Fibroblast of lung (primary cell): ENCODE data around the gene CTSC.

ENCODE experiments used
- EZH2 ChIP-seq: IDR thresholded peaks from 2 replicates; pipeline ENCODE4 v1.5.1; 2012; ENCODE audit warnings: low read length, control low read depth, mild to moderate bottlenecking; ENCODE audit errors: missing control alignments
- TF ChIP-seq, protein P1 (sequence below), 2 donors: IDR thresholded peaks in 1 of 2; conservative IDR thresholded peaks in 1 of 2; 1 replicate in 1 of 2; 2 replicates in 1 of 2; pipeline ENCODE4 v1.5.1; 2011 to 2012; ENCODE audit warnings: low read length in 2 of 2, control low read depth in 1 of 2, inconsistent platforms in 1 of 2, low read depth in 1 of 2, mild to moderate bottlenecking in 1 of 2

GRCh38 chr11:88340366-88340935 is 2.9 kb upstream of the CTSC start:
- TF ChIP-seq, protein P1, sequence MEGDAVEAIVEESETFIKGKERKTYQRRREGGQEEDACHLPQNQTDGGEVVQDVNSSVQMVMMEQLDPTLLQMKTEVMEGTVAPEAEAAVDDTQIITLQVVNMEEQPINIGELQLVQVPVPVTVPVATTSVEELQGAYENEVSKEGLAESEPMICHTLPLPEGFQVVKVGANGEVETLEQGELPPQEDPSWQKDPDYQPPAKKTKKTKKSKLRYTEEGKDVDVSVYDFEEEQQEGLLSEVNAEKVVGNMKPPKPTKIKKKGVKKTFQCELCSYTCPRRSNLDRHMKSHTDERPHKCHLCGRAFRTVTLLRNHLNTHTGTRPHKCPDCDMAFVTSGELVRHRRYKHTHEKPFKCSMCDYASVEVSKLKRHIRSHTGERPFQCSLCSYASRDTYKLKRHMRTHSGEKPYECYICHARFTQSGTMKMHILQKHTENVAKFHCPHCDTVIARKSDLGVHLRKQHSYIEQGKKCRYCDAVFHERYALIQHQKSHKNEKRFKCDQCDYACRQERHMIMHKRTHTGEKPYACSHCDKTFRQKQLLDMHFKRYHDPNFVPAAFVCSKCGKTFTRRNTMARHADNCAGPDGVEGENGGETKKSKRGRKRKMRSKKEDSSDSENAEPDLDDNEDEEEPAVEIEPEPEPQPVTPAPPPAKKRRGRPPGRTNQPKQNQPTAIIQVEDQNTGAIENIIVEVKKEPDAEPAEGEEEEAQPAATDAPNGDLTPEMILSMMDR (conservative IDR thresholded peaks at IDR 0.05 in 1 of 2, IDR thresholded peaks at IDR 0.05 in 1 of 2; ENCODE audit: low read depth in 1 of 2, low read length in 2 of 2) = no peak
- no peak for TF ChIP-seq EZH2
